Islet of Langerhans (tissue), 1 donor: ENCODE measurements around the gene SCN4A.
"Not testable (repeated sequence)": the region's sequence is repeated elsewhere in the genome, so short reads cannot be mapped to it uniquely, and the experiment has no call there.

Experiments
- FAIRE-seq: peaks from one replicate; lab custom pipeline; 2011; peaks lifted over from hg19 to GRCh38; lab: Jason Lieb, UNC

Gene SCN4A

DNA sequence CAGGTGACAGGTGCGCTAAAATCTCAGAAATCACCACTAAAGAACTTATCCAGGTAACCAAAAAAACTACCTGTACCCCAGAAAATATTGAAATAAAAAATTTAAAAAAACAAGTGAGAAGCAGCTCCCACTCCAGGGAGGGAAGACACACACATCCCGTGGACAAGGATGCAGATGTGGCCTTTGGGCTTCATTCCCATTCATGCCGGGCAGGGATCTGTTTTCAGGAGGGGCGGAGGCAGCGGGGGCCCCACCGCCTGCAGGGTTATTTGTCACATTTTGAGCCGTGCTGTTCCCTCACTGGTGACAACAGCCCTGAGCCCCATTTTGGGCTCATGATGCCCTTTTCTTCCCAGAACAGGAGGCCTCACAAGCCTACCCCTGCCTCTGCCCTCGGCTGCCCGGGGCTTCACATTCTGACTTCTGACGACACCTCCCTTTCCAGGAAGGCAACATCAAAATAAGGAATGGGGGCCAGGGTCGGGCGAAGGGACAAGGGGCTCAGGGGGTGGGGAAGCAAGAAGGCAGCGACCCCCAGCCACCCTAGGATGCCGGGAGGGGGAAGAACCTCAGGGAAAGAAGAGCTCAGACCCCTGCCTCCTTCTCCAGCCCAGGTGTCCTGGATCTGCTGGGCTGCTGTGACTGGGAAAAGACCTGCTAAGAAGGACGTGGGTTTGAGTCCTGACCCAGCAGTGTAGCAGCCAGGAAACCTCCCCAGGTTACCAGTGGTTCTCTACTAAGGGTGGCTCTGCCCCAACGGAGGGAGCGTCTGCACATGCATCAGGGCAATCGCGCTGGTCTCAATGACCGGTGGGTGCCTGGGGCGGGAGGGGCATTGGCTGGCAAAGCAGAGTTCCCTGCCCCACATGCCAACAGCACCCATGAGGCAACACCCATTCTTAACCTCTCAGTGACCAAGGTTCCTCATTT is 38.3 kb downstream of the SCN4A start:
- no peak for FAIRE-seq

DNA sequence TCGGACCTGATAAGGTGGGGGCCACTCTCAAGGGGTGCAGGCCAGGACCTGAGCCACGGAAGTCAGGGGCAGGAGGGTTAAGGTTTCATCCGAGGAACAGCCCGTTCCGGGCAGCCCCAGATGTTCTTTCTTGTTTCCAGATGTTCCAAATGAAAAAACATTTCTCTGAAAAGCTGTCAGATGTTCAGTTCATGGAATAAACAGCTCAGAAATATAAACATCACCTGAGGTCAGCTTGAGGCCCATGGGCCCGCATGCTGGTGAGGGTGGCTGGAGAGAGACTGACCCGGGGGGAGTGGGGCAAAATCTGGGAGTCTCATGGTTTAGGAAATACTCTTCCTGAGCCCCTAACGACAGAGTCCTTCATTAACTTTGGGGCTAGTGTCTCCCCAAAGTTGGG is 39.1 kb downstream of the SCN4A start:
- FAIRE-seq, result no peak

DNA sequence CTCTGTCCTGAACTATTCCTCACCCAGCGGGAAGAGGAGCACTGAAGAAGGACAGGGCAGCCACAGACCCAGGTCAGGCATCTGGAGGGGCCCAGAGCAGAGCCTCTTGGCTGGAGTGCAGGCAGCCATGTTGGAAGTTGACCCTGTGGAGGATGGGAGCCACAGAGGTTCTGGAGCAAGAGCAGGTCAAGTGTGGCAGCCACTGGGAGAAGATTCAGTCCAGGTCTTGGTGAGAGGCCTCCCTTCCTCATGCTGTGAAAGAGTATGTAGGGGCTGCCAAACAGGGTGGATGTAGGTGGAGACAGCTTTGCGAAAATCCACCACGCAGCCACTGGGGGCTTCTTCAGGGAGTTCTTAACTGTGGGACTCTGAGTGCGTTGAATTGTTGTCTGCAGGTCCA is 40.0 kb downstream of the SCN4A start:
- no peak for FAIRE-seq

DNA sequence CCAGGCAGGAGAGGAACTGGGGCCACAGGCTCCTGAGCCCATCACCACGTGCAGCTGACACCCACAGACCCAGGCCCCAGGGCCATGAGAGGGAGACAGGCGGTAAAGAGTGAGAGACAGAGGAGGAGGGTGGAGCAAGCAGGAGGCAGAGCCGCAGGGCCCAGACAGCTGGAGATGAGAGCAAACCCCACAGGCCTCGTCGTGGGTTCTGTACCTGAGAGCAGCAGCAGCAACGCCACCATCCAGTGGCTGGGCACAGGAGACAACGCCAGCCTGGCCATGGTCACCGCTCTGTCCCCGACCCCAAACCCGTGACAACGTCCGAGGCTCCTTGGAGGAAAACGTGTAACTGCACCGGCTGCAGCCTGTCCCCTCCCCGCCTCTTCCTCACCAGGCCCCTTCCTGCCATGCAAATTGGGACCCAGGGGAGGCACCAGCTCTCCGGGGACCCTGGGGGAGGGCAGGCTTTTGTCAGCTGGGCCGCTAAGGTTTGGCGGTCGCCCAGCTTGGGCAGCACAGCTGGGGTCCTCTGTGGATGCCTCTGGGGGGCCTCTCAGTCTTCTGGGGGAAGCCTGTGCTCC is 40.6 kb downstream of the SCN4A start, which contains the start of gene CD79B:
CD79B (minus strand) TSS at position 351 of the 581 bp plus-strand sequence; CDS start at position 281, 70 bp downstream.
- FAIRE-seq, result no peak

DNA sequence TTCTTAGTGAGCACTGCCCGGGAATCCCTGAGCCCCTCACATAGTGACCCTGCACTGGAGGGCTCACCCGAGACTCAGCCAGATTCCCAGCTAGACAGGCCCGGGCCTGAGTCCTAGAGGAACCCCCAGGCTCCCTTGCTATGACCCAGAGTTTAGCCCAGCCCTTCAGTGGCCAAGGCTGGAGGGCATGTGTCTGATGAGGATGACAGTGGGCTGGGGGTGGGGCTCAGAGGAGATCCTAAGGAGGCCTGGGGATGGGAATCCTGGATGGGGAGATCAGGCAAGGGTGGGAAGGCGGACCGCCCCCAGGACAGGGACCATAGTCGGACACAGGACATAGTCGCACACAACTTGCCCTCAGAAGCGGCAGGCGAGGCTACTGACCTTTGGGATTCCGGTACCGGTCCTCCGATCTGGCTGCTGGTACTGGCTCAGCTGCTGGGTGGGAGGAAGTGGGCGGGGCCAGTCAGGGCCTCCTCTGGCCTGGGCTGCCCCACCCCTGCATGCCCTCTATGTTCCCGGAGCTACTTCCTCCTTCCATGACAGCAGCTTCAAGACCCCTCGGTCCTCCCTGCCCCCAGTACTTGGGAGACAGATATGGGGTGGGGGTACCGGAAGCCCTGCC is 41.7 kb downstream of the SCN4A start:
- no peak for FAIRE-seq

DNA sequence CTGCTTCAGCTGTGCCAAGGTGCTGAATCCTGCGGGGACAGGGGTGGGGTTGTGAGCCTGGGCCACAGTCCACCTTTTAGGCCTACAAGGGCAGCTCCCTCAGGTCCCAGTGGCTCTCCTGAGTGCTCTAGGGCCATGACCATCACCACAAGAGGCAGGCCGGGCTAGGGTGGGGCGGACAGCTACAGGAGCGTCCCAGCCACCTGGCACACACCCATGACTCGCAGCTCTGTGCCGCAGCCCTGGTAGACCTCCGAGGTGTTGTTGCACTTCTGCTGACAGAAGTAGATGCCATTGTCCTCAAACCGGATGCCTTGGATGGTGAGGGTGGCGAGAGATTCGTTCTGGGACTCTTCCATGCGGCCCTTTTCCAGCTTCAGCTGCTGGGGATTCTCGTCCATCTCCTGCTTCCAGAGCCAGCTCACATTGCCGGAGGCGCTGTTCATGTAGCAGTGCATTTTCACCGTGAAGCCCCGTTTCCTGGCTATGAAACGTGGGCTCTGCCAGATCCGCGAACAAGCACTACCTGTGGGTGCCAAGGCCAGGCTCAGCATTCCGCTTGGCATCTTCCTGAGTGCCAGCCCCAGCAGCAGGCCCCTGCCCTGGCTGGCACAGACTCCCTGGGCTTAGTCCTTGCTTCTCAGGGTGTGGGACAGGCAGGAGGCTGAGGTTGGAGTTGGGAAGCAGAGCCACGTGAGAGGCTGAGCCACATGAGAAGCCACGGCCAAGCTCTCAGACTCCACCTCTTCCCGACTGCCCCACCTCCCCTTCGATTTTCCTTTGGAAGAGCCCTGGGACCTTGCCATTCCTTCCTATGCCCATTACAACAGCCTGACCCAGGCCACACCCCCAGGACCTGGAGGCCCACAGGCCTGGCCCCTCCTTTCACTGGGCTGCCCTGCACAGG is 42.6 kb downstream of the SCN4A start:
- no peak for FAIRE-seq

DNA sequence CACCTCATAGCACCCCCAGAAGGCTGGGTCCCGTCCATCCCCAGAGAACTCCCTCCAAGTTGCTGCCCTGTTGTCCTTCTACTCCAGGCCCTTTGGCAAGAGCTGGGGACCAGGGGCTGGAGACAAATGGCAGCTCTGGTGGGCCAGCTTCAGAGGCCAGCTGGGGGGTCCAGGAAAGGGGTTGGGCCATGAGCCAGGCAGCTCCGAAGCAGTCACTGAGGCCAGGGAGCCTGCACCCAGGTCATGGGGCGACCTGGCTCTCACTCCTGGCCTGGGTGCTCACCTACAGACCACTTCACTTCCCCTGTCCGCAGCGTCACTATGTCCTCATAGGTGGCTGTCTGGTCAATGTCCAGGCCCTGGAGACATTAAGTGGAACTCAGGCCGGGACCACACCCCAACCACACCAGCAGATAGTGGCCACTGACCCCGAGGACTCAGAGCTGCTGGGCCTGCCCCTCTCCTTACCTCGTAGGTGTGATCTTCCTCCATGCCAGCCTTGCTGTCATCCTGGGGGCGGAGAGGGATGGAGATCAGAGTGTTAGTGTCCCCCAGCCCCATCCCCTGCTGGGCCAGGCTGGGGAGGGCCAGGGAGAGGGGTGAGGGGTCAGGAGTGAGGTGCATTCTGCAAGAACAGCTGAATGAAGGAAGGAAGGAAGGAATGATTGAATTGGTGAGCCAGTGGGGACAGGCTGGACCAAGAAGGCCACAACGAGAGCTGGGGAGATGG is 43.6 kb downstream of the SCN4A start:
- no peak for FAIRE-seq

DNA sequence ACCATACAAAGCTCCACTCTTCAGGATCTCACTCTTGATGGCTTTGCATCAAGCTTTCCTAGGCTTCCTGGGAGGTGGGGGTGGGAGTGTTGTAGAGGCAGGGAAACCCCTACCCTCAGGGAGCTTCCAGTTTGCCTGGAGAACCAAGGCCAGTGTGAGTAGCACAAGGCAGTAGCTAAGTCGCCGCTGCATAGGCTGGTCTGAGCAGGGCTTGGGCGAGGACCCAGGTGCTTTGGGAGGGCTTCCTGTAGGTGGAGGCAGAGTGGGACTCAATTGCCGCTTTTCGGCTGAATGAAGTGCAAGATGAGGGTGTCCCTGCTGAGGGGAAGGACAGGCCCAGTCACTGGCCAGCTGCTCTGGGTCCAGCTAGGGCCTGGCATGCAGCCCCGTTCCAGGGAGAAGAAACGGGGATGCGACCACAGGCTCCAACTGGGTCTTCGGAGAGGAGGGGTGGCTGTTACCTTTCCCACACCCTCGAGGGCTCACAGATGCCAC is 44.5 kb downstream of the SCN4A start:
- no peak for FAIRE-seq

DNA sequence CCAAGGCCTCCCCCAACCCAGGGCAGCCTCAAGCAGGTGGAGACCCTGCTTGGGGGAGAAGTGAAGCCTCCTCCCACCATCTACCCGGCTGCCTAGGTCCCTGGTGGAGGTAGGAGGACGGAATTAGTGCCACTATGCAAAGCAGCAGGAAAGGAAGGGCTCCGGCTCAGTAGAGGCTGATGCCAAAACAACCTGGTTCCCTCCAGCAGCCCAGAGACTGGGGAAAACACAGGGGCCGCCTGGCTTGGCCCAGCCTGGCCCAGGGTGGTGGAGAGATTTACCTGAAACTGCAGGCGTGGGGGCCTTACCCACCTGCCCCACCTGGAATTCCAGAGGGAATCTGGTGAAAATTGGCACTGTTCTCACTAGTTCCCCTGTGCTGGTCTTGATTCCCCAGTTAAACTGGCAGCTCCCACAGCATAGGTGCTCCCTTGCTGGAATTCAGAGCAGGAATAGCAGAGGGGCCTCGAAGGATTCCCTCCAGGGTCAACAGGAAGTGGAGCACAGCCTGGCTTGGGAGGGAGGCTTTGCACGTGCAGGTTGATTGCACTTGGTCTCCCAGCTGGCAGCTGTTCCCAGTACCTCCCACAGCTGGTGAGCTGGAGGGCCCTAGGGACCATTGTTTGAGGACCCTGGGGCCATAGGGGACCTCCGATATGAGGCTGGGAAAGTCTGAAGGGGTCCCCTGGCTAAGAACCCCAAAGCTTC is 45.1 kb downstream of the SCN4A start:
- no peak for FAIRE-seq

DNA sequence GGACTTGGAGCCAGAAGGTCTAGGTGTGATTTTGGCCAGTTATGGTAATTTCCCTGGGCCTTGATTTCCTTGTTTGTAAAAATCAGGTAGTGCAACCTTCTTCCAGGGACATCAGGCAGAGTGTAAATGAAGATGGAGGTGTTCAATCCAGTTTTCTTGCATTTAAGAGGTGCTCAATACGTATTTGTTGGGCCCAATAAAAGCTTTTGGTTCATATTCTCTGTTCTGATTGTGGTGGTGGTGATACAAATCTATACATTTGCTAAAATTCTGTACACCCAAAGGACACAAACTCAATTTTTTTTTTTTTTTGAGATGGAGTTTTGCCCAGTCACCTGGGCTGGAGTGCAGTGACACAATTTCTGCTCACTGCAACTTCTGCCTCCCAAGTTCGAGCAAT is 46.6 kb downstream of the SCN4A start:
- no peak for FAIRE-seq

DNA sequence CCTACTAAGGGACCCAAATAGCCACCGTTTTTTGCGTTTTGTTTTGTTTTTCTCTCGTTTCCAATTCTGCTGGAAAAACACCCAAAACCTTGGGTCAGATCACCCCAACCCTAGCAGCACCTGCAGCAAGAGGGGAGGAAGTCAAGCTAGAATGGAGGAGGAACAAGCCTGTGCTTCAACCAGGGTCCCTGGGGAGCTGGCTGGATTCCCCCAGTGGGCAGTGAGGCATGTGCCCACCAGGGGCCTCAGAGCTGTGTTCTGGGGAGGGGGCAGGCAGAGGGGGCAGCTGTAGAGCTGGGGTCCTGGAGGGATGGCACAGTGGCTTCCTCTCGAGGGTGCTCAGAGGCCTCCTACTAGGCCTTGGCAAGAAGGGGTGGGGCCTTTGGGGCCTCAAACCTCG is 47.1 kb downstream of the SCN4A start:
- FAIRE-seq, result no peak

DNA sequence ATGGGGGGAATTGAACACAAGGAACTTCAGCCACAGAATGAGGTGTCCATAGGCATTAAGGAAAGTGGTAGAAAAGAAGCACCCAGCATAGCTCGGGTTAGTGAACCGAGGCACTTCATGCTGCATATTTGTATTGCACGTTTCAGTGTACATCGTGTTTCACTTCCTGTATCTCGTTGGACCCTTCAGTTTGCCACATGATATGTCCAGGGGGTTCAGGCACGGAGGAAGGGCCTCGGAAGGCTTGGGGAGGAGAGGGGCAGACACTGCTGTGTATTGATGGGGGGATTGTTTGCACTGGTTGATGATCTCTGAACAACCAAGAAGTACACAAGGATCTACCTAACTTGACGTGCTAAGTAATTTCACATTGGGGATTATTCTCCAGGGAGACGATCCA is 50.3 kb downstream of the SCN4A start:
- FAIRE-seq, result not testable (repeated sequence)

DNA sequence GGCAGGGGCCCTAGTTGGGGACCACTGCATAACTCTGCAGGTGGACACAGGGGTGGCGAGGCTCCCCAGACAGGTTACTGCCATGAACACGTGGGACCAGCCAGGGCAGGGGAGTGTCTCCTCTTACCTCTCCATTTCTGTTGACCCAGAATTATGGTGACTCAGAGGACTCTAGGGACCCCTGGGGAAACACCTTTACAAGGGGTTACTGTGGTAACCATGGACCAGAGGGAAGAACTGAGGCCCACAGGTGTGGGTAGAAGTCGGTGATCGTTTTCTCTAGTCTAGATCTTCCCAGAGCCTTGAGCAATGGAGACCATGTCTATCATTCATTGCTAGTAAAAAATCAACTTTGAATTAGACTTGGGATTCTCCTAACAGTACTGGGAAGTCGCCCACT is 51.9 kb downstream of the SCN4A start:
- FAIRE-seq, result not testable (repeated sequence)

DNA sequence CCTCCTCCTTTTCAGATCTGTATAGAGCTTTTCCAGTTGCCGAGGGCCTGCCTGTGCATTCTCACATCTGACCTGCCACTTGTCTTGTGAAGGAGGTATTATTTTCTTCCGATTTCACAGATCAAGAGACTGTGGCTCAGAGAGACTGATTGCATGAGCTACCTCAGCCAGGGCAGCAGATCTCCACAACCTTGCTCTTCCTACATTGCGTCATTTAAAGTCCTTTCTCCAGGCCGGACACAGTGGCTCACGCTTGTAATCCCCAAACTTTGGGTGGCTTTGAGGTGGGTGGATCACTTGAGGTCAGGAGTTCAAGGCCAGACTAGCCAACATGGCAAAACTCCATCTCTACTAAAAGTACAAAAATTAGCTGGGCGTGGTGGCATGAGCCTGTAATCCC is 52.7 kb downstream of the SCN4A start:
- FAIRE-seq, result not testable (repeated sequence)

DNA sequence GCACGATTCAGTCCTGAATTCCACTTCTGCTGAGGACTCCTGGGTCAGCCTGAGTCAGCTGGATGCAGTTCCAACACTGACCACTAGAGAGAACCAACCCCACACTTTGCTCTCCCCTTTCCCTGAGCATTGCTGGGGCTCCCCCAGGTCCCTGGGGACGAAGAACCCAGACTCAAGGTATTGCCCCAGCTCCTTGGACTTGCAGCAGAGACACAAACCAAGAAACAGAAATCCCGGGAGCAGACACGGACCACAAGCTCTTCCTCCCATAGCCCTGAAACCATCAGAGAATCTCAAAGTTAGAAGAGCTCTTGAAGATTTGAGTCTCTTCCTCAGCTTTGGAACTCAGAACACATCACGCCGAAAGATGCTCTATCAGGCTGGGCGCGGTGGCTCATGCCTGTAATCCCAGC is 53.4 kb downstream of the SCN4A start:
- no peak for FAIRE-seq

DNA sequence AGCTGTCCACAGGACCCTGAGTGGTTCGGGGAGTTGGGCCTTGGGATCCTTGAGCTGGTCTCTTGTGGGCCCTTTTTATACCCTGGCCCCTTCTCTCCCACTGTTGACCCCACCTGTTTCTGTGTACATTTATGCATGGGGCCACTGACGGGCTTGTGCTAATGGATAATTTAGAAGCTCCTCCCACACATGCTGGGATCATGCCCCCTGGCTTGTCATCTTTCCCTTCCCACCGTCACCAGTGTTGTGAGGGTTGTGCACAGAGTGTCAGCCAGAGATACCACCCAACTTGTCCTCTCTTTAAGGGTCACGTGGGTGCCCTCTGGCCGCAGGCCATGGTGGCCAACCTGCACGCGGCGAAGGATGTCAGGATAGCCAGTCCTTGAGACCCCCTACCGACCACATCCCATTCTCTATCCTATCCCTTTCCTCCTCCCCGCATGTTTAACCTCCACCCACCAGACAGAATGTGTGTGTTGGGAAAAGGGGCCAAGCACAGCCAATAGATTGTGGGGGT is 53.9 kb downstream of the SCN4A start, which contains the start of gene GH1:
GH1 (minus strand) TSS at position 51 of the 517 bp plus-strand sequence. CDS start 63 bp downstream, outside the sequence.
- FAIRE-seq, result not testable (repeated sequence)

DNA sequence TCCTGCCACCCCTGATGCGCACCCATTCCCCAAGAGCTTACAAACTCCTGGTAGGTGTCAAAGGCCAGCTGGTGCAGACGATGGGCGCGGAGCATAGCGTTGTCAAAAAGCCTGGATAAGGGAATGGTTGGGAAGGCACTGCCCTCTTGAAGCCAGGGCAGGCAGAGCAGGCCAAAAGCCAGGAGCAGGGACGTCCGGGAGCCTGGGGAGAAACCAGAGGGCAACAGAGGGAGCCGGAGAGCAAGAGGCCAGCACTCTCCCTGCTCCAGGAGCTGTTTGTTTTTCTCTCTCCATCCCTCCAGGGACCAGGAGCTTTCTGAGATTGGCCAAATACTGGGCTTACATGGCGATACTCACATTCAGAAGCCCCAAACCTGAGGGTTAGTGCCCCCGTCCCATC is 54.4 kb downstream of the SCN4A start:
- no peak for FAIRE-seq

DNA sequence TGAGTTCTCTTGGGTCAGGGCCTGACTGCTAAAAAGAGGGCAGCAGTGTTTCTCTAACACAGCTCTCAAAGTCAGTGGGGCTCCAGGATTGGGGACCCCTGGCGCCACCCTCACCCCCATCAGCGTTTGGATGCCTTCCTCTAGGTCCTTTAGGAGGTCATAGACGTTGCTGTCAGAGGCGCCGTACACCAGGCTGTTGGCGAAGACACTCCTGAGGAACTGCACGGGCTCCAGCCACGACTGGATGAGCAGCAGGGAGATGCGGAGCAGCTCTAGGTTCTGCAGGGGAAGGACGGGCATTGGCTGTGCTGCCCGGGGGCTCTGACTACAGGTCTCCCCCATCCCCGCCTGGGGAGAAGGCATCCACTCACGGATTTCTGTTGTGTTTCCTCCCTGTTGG is 55.1 kb downstream of the SCN4A start:
- FAIRE-seq, result no peak

DNA sequence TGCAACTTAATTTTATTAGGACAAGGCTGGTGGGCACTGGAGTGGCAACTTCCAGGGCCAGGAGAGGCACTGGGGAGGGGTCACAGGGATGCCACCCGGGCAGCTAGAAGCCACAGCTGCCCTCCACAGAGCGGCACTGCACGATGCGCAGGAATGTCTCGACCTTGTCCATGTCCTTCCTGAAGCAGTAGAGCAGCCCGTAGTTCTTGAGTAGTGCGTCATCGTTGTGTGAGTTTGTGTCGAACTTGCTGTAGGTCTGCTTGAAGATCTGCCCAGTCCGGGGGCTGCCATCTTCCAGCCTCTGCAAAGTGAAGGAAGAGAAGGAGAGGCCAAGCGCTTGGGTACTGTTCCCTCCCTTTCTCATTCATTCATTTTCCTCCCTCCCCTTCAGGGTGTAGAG is 55.5 kb downstream of the SCN4A start:
- FAIRE-seq, result not testable (repeated sequence)

DNA sequence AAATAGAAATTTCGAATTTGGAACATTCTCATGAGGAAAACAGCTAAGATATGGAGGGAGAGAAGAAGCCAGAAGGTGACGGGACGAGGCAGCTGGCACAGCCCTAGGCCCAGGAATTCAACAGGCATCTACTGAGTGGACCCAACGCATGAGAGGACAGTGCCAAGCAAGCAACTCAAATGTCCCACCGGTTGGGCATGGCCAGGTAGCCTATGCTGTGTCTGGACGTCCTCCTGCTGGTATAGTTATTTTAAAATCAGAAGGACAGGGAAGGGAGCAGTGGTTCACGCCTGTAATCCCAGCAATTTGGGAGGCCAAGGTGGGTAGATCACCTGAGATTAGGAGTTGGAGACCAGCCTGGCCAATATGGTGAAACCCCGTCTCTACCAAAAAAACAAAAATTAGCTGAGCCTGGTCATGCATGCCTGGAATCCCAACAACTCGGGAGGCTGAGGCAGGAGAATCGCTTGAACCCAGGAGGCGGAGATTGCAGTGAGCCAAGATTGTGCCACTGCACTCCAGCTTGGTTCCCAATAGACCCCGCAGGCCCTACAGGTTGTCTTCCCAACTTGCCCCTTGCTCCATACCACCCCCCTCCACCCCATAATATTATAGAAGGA is 56.0 kb downstream of the SCN4A start:
- FAIRE-seq, result no peak
